ENCODE data around the gene VPS37B.

The VPS37B gene

GRCh38 chr12:122870163-122870842 lies 25.6 kb downstream of the VPS37B start:
- TF ChIP-seq ISL1 (CRISPR knock-in tag; IDR thresholded peaks at IDR 0.05) (no peak), BACH2 (CRISPR knock-in tag; IDR thresholded peaks at IDR 0.05; ENCODE audit: borderline replicate concordance) (no peak), ZFP30 (CRISPR knock-in tag; IDR thresholded peaks at IDR 0.05) (no peak), RARB (CRISPR knock-in tag; IDR thresholded peaks at IDR 0.05) (no peak), ZNF70 (CRISPR knock-in tag; IDR thresholded peaks at IDR 0.05) (no peak), ARNTL (CRISPR knock-in tag; IDR thresholded peaks at IDR 0.05; ENCODE audit: borderline replicate concordance, low read depth) (no peak)
- no peak for ATAC-seq

DNA sequence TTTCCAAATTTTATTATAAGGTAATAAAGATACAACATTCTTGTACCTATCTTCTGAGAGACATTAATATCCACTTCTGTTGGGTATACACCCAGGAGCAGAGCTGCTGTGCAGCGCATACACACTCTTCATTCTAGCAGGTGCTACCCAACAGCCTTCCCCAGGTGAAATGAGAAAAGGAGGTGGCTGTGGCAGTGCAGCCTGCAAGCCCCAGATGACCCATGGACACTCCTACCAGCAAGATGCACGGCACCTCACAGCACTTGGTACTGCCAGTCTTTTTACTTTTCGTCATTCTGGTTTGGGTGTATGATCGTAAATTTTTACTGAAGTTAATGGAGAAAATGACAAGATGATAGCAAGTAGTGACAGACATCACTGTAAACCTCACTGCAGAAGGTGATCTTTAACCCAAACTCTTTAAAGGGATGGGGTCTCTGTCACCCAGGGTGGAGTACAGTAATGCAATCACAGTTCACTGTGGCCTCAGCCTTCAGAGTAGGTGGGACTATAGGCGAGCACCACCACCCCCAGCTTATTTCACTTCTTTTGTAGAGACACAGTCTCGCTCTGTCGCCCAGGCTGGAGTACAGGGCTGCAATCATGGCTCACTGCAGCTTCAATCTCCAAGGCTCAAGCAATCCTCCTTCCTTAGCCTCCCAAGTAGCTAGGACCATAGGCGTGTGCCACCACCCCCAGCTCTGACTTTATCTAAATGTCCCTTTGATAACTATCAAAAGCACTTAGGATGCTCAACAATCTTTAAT lies 26.5 kb downstream of the VPS37B start:
- TF ChIP-seq ZNF565 (CRISPR knock-in tag; conservative IDR thresholded peaks at IDR 0.05; ENCODE audit: low read depth), result no peak
- TF ChIP-seq ZFP30 (CRISPR knock-in tag; IDR thresholded peaks at IDR 0.05), result no peak
- TF ChIP-seq BACH2 (CRISPR knock-in tag; IDR thresholded peaks at IDR 0.05; ENCODE audit: borderline replicate concordance), result no peak
- no peak for TF ChIP-seq CSRNP3 (CRISPR knock-in tag; IDR thresholded peaks at IDR 0.05)
- TF ChIP-seq TCF4 (CRISPR knock-in tag; IDR thresholded peaks at IDR 0.05; ENCODE audit: borderline replicate concordance), result no peak
- no peak for TF ChIP-seq ESRRG (CRISPR knock-in tag; IDR thresholded peaks at IDR 0.05)
- TF ChIP-seq, protein P1, sequence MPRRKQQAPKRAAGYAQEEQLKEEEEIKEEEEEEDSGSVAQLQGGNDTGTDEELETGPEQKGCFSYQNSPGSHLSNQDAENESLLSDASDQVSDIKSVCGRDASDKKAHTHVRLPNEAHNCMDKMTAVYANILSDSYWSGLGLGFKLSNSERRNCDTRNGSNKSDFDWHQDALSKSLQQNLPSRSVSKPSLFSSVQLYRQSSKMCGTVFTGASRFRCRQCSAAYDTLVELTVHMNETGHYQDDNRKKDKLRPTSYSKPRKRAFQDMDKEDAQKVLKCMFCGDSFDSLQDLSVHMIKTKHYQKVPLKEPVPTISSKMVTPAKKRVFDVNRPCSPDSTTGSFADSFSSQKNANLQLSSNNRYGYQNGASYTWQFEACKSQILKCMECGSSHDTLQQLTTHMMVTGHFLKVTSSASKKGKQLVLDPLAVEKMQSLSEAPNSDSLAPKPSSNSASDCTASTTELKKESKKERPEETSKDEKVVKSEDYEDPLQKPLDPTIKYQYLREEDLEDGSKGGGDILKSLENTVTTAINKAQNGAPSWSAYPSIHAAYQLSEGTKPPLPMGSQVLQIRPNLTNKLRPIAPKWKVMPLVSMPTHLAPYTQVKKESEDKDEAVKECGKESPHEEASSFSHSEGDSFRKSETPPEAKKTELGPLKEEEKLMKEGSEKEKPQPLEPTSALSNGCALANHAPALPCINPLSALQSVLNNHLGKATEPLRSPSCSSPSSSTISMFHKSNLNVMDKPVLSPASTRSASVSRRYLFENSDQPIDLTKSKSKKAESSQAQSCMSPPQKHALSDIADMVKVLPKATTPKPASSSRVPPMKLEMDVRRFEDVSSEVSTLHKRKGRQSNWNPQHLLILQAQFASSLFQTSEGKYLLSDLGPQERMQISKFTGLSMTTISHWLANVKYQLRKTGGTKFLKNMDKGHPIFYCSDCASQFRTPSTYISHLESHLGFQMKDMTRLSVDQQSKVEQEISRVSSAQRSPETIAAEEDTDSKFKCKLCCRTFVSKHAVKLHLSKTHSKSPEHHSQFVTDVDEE (CRISPR knock-in tag; IDR thresholded peaks at IDR 0.05), result no peak
- TF ChIP-seq PPARA (CRISPR knock-in tag; IDR thresholded peaks at IDR 0.05; ENCODE audit: borderline replicate concordance), result no peak
- no peak for ATAC-seq

DNA sequence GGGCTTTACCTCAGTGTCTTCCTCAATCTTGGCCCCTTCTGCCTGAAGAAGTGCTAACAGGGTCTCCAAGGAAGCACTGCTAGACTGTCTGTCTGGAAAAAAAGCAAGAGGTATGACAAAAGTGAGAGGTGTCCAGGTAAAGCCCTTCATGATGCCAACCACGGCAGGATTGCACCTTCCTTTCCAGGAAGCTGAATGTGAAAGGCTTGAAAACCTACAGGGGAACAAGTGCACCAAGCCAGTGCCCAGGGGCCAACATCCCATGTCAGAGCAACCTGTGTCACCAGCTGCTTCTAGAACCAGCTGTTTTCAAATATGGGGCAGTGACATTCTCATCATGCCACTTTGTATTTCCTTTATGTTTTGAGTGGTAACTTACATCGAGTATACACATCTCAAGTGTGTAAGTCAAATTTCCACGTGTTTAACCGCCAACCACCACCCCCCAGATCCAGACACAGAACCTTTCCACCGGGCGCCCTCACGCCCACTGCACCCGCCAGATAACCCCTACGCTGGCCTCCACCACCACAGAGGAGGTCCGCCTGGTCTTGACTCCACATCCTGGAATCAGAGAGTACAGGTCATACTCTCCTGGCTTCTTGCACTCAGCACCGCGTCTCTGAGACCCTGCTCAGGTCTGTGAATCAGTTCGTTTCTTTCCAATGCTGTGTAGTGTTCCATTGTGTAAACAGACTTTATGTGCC lies 27.3 kb downstream of the VPS37B start:
- no peak for ATAC-seq
- TF ChIP-seq OSR1 (CRISPR knock-in tag; IDR thresholded peaks at IDR 0.05) (no peak), ZC3H10 (CRISPR knock-in tag; IDR thresholded peaks at IDR 0.05) (no peak), CREB5 (CRISPR knock-in tag; IDR thresholded peaks at IDR 0.05; ENCODE audit: low read depth) (no peak), SNAI2 (CRISPR knock-in tag; IDR thresholded peaks at IDR 0.05) (no peak), ZFP30 (CRISPR knock-in tag; IDR thresholded peaks at IDR 0.05) (no peak), TOX (CRISPR knock-in tag; IDR thresholded peaks at IDR 0.05; ENCODE audit: borderline replicate concordance) (no peak), CSDC2 (CRISPR knock-in tag; IDR thresholded peaks at IDR 0.05) (no peak), ISL1 (CRISPR knock-in tag; IDR thresholded peaks at IDR 0.05) (no peak), CSRNP3 (CRISPR knock-in tag; IDR thresholded peaks at IDR 0.05) (no peak), RARB (CRISPR knock-in tag; IDR thresholded peaks at IDR 0.05) (no peak), ESRRG (CRISPR knock-in tag; IDR thresholded peaks at IDR 0.05) (no peak), ARNTL (CRISPR knock-in tag; IDR thresholded peaks at IDR 0.05; ENCODE audit: borderline replicate concordance, low read depth) (no peak), GLIS3 (CRISPR knock-in tag; IDR thresholded peaks at IDR 0.05) (no peak), BACH2 (CRISPR knock-in tag; IDR thresholded peaks at IDR 0.05; ENCODE audit: borderline replicate concordance) (no peak), PPARA (CRISPR knock-in tag; IDR thresholded peaks at IDR 0.05; ENCODE audit: borderline replicate concordance) (no peak)
- TF ChIP-seq, protein P1 (CRISPR knock-in tag; IDR thresholded peaks at IDR 0.05), result no peak

All from SK-N-SH treated with all-trans-retinoic acid at 6 μM for 48 hours (cell line).